Smooth muscle cell (in vitro differentiated cells): ENCODE data around the gene PPRC1. TPM values are rescaled to one million over a fixed set of nuclear protein-coding genes. Genes with fewer than 3 reads are reported as not detected.
"Not testable (repeated sequence)": the region's sequence is repeated elsewhere in the genome, so short reads cannot be mapped to it uniquely, and the experiment has no call there.

Experiments
- DNase-seq: peaks from one replicate; lab custom pipeline; 2025; ENCODE audit not compliant: unreplicated experiment; lab: John Stamatoyannopoulos, UW
- H2AFZ ChIP-seq: fragments of 200-600 bp; sonication (generic); 2 replicates; pipeline ENCODE4 v1.6.0; 2016; ENCODE audit warnings: antibody characterized with exemption, low read depth, mild to moderate bottlenecking
- H3F3A ChIP-seq: fragments of 200-600 bp; sonication (generic); 2 replicates; pipeline ENCODE4 v1.6.0; 2017; ENCODE audit warnings: antibody characterized with exemption, low read depth
- H3K27ac ChIP-seq: fragments of 200-600 bp; sonication (generic); 2 replicates; pipeline ENCODE4 v1.5.1; 2016; ENCODE audit warnings: low read depth, mild to moderate bottlenecking
- H3K27me3 ChIP-seq: fragments of 200-600 bp; sonication (generic); 2 replicates; pipeline ENCODE4 v1.6.1; 2016; ENCODE audit warnings: low read depth, mild to moderate bottlenecking
- H3K36me3 ChIP-seq: fragments of 200-600 bp; sonication (generic); 2 replicates; pipeline ENCODE4 v1.5.1; 2016; ENCODE audit warnings: low read depth
- H3K4me1 ChIP-seq: fragments of 200-600 bp; sonication (generic); 2 replicates; pipeline ENCODE4 v1.5.1; 2016; ENCODE audit warnings: low read depth
- H3K4me2 ChIP-seq: fragments of 200-600 bp; sonication (generic); 2 replicates; pipeline ENCODE4 v1.6.0; 2016; ENCODE audit warnings: mild to moderate bottlenecking
- H3K4me3 ChIP-seq: fragments of 200-600 bp; sonication (generic); 2 replicates; pipeline ENCODE4 v1.5.1; 2016; ENCODE audit warnings: mild to moderate bottlenecking
- H3K79me2 ChIP-seq: fragments of 200-600 bp; sonication (generic); 2 replicates; pipeline ENCODE4 v1.6.0; 2016; ENCODE audit warnings: low read depth, mild to moderate bottlenecking
- H3K9ac ChIP-seq: fragments of 200-600 bp; sonication (generic); 2 replicates; pipeline ENCODE4 v1.6.0; 2016; ENCODE audit warnings: low read depth
- H3K9me3 ChIP-seq: fragments of 200-600 bp; sonication (generic); replicated peaks from 2 replicates; pipeline ENCODE4 v1.5.1; 2016; ENCODE audit warnings: low read depth
- H4K20me1 ChIP-seq: fragments of 200-600 bp; sonication (generic); 2 replicates; pipeline ENCODE4 v1.6.0; 2016; ENCODE audit warnings: low read depth
- CTCF ChIP-seq: fragments of 200-600 bp; sonication (generic); IDR thresholded peaks from 2 replicates; pipeline ENCODE4 v1.5.1; 2017; ENCODE audit warnings: borderline replicate concordance, mild to moderate bottlenecking, antibody characterized with exemption; ENCODE audit not compliant: insufficient read depth, poor library complexity, severe bottlenecking
- WGBS: methylation state at CpG from one replicate; pipeline ENCODE4 v1.1.7; 2016; ENCODE audit warnings: low lambda C conversion rate; 5-methylcytosine and 5-hydroxymethylcytosine counted together
- polyA plus RNA-seq: library from polyadenylated mRNA; unstranded; fragments of >200 nt; fragmentation: Nextera tagmentation; extraction: Ambion mirVana; gene quantifications from 2 replicates; pipeline ENCODE4 v1.2.1, GENCODE V29; 2016
- total RNA-seq: library from RNA; depleted of rRNA; stranded (reverse); fragments of >200 nt; gene quantifications from 2 replicates; pipeline ENCODE4 v1.2.3, GENCODE V29; 2014

PPRC1 gene
- total and polyA plus RNA-seq, 2 experiments from 2014 or later: 36.0 to 38.1 TPM

- no peak overlapping the region for H2AFZ ChIP-seq
Measured at GRCh38 chr10:102188298-102188940, 55.6 kb downstream of the PPRC1 start.

GRCh38 chr10:102188941-102189898 lies 56.4 kb downstream of the PPRC1 start:
- not testable (repeated sequence) for H3K27ac ChIP-seq, H3K27me3 ChIP-seq, H3K9ac ChIP-seq, H2AFZ ChIP-seq, DNase-seq, H3K36me3 ChIP-seq, H3K79me2 ChIP-seq, H3K9me3 ChIP-seq, H3K4me3 ChIP-seq, H3K4me2 ChIP-seq, H3K4me1 ChIP-seq, H4K20me1 ChIP-seq, H3F3A ChIP-seq
- 89% methylated on average over 7 of the region's 7 CpGs for WGBS

More at GRCh38 chr10:102188298-102188940, 55.6 kb downstream of the PPRC1 start:
- H4K20me1 ChIP-seq: no peaks in the 10 kb centered on the region
- no peaks in the 10 kb centered on the region for H3K27me3 ChIP-seq
- no peaks in the 10 kb centered on the region for H3K79me2 ChIP-seq
- no peak overlapping the region for H3K27ac ChIP-seq
- H3K4me3 ChIP-seq: no peak overlapping the region
- no peaks in the 10 kb centered on the region for H3K9me3 ChIP-seq
- peaks cover 5% of the 10 kb centered on the region for H3K4me1 ChIP-seq
- no peak for DNase-seq
- H3K36me3 ChIP-seq: no peaks in the 10 kb centered on the region
- H3F3A ChIP-seq: no peaks in the 10 kb centered on the region
- H3K4me2 ChIP-seq: no peak overlapping the region
- WGBS: 83% methylated on average over 3 of the region's 3 CpGs
- H3K9ac ChIP-seq: no peak overlapping the region
- TF ChIP-seq CTCF: no peak

GRCh38 chr10:102191956-102192355 lies 59.1 kb downstream of the PPRC1 start:
- Histone ChIP-seq H3F3A (no peaks in the 10 kb centered on the region), H3K79me2 (no peaks in the 10 kb centered on the region)

More at GRCh38 chr10:102191956-102192355, 59.1 kb downstream of the PPRC1 start:
- no peaks in the 10 kb centered on the region for H4K20me1 ChIP-seq
- H3K9me3 ChIP-seq: no peaks in the 10 kb centered on the region
- WGBS: 81% methylated on average over 7 of the region's 7 CpGs
- H3K9ac ChIP-seq: no peak overlapping the region
- no peak overlapping the region for H3K4me2 ChIP-seq
- H3K27ac ChIP-seq: no peak overlapping the region
- no peak overlapping the region for H3K4me3 ChIP-seq
- H3K27me3 ChIP-seq: no peaks in the 10 kb centered on the region
- H3K4me1 ChIP-seq: peaks cover 5% of the 10 kb centered on the region
- no peak overlapping the region for H2AFZ ChIP-seq
- no peak for DNase-seq
- no peak for TF ChIP-seq CTCF
- no peaks in the 10 kb centered on the region for H3K36me3 ChIP-seq
